ENCODE results near the gene NEO1. TPM values are rescaled to one million over a fixed set of nuclear protein-coding genes. Genes with fewer than 3 reads are reported as not detected.

The NEO1 gene
- polyA plus RNA-seq, 1 of the 3 experiments (the other 2 are of a cell fraction), result 13.1 TPM

DNA sequence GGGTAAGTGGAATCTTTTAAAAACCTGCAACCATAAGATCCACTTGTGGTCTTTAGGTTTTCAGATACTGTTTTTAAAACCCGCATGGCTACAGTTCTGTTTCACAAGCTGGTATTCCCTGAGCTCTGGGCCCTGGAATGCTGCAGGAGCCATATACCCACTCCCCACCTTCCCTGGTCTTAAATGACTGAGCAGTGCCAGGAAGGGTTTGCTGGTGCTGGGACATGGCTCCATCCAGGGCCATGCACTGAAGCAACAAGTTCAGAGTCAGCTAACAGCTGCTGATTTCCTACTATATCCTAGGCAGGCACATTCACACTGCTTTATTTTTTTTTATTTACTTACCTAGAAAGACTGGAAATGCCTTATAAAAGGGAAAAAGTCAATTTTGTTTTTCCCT is 239.2 kb downstream of the NEO1 start:
- POLR2A ChIA-PET, result no interaction called here
- no peak overlapping the region for H3K27ac ChIP-seq (ENCODE audit: low read depth in 2 of 2, low read length in 1 of 2)
- DNase-seq, result no peak

DNA sequence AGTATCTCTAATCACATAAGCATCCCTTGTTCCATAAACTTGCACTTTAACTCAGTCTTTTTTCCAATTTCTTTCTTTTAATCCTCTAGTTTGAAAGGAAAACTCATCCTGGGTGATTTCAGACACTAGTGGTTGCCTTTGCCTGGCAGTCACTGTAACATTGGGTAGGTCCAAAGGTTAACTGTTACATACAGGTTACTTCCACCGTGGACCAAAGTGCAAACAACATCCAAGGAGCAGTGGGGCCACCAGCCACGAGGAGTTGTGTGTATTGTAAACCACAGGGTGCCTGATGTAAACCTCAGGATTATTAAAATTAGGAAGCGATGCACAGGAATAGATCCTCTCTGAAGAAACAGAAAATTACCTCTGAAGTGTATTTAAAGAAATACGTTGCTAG is 241.5 kb downstream of the NEO1 start:
- no peaks in the 10 kb centered on the region for H3K27me3 ChIP-seq (ENCODE audit: insufficient read depth)
- no peak for DNase-seq
- no peaks in the 10 kb centered on the region for H3K9me3 ChIP-seq
- H3K4me2 ChIP-seq, result no peak overlapping the region
- H3K27ac ChIP-seq (ENCODE audit: low read depth in 2 of 2, low read length in 1 of 2), result no peak overlapping the region
- H3K9me2 ChIP-seq, result no peaks in the 10 kb centered on the region
- H2AFZ ChIP-seq (ENCODE audit: low read depth), result no peak overlapping the region
- POLR2A ChIA-PET, result no interaction called here
- H3K9ac ChIP-seq, result no peak overlapping the region
- CTCF ChIA-PET, result no interaction called here
- no peaks in the 10 kb centered on the region for H3K4me1 ChIP-seq (ENCODE audit: control insufficient read depth in 1 of 2, insufficient read depth in 2 of 2, low read depth in 1 of 2, low read length in 1 of 2)
- no peaks in the 10 kb centered on the region for H3F3A ChIP-seq (replicated peaks; ENCODE audit: insufficient read depth)
- H3K36me3 ChIP-seq (replicated peaks in 1 of 2; ENCODE audit: control insufficient read depth in 1 of 2, insufficient read depth in 2 of 2, low read length in 1 of 2), result peaks cover 10 to 25% of the 10 kb centered on the region in 2 experiments
- TF ChIP-seq CHD2 (IDR thresholded peaks at IDR 0.05; ENCODE audit: low read length, partially characterized antibody) (no peak), EZH2phosphoT487 (IDR thresholded peaks at IDR 0.05; ENCODE audit: borderline replicate concordance, low read depth) (no peak), ELF1 (IDR thresholded peaks at IDR 0.05) (no peak), GATA2 (CRISPR knock-in tag; IDR thresholded peaks at IDR 0.05) (no peak), FOSL2 (IDR thresholded peaks at IDR 0.05; ENCODE audit: borderline replicate concordance, low read depth) (no peak), TCF12 (IDR thresholded peaks at IDR 0.05) (no peak), SMC3 (IDR thresholded peaks at IDR 0.05; ENCODE audit: low read depth, low read length) (no peak), EP300 (IDR thresholded peaks at IDR 0.05; ENCODE audit: borderline replicate concordance in 1 of 2, low read depth in 1 of 2, low read length in 1 of 2) (no peak), TAF1 (IDR thresholded peaks at IDR 0.05; ENCODE audit: borderline replicate concordance, low read depth, low read length) (no peak), RCOR1 (IDR thresholded peaks at IDR 0.05; ENCODE audit: low read length) (no peak), RFX5 (IDR thresholded peaks at IDR 0.05; ENCODE audit: low read length) (no peak), FOXM1 (IDR thresholded peaks at IDR 0.05; ENCODE audit: low read depth) (no peak), NFIC (IDR thresholded peaks at IDR 0.05; ENCODE audit: borderline replicate concordance) (no peak), NRF1 (IDR thresholded peaks at IDR 0.05; ENCODE audit: low read depth, low read length) (no peak), MXI1 (IDR thresholded peaks at IDR 0.05; ENCODE audit: low read depth, low read length) (no peak), RAD21 (IDR thresholded peaks at IDR 0.05; ENCODE audit: low read length) (no peak)
- TF ChIP-seq, protein P1, sequence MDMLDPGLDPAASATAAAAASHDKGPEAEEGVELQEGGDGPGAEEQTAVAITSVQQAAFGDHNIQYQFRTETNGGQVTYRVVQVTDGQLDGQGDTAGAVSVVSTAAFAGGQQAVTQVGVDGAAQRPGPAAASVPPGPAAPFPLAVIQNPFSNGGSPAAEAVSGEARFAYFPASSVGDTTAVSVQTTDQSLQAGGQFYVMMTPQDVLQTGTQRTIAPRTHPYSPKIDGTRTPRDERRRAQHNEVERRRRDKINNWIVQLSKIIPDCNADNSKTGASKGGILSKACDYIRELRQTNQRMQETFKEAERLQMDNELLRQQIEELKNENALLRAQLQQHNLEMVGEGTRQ (IDR thresholded peaks at IDR 0.05; ENCODE audit: borderline replicate concordance, low read depth, low read length), result no peak
- TF ChIP-seq, protein P2, sequence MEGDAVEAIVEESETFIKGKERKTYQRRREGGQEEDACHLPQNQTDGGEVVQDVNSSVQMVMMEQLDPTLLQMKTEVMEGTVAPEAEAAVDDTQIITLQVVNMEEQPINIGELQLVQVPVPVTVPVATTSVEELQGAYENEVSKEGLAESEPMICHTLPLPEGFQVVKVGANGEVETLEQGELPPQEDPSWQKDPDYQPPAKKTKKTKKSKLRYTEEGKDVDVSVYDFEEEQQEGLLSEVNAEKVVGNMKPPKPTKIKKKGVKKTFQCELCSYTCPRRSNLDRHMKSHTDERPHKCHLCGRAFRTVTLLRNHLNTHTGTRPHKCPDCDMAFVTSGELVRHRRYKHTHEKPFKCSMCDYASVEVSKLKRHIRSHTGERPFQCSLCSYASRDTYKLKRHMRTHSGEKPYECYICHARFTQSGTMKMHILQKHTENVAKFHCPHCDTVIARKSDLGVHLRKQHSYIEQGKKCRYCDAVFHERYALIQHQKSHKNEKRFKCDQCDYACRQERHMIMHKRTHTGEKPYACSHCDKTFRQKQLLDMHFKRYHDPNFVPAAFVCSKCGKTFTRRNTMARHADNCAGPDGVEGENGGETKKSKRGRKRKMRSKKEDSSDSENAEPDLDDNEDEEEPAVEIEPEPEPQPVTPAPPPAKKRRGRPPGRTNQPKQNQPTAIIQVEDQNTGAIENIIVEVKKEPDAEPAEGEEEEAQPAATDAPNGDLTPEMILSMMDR (IDR thresholded peaks at IDR 0.05), result no peak
- TF ChIP-seq, protein P3, sequence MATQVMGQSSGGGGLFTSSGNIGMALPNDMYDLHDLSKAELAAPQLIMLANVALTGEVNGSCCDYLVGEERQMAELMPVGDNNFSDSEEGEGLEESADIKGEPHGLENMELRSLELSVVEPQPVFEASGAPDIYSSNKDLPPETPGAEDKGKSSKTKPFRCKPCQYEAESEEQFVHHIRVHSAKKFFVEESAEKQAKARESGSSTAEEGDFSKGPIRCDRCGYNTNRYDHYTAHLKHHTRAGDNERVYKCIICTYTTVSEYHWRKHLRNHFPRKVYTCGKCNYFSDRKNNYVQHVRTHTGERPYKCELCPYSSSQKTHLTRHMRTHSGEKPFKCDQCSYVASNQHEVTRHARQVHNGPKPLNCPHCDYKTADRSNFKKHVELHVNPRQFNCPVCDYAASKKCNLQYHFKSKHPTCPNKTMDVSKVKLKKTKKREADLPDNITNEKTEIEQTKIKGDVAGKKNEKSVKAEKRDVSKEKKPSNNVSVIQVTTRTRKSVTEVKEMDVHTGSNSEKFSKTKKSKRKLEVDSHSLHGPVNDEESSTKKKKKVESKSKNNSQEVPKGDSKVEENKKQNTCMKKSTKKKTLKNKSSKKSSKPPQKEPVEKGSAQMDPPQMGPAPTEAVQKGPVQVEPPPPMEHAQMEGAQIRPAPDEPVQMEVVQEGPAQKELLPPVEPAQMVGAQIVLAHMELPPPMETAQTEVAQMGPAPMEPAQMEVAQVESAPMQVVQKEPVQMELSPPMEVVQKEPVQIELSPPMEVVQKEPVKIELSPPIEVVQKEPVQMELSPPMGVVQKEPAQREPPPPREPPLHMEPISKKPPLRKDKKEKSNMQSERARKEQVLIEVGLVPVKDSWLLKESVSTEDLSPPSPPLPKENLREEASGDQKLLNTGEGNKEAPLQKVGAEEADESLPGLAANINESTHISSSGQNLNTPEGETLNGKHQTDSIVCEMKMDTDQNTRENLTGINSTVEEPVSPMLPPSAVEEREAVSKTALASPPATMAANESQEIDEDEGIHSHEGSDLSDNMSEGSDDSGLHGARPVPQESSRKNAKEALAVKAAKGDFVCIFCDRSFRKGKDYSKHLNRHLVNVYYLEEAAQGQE (IDR thresholded peaks at IDR 0.05; ENCODE audit: low read depth, low read length), result no peak
- no peaks in the 10 kb centered on the region for H3K79me2 ChIP-seq (ENCODE audit: insufficient read depth)
- no peaks in the 10 kb centered on the region for H4K20me1 ChIP-seq (ENCODE audit: insufficient read depth)
- no peak overlapping the region for H3K4me3 ChIP-seq (ENCODE audit: low read depth in 2 of 2, low read length in 1 of 2)
- WGBS (ENCODE audit: low lambda C conversion rate), result 75% methylated on average over 4 of the region's 4 CpGs

More for the DNA sequence above, 239.2 kb downstream of the NEO1 start:
- Histone ChIP-seq H3K9me3 (no peaks in the 10 kb centered on the region), H3F3A (replicated peaks; ENCODE audit: insufficient read depth) (no peaks in the 10 kb centered on the region), H3K4me1 (ENCODE audit: control insufficient read depth in 1 of 2, insufficient read depth in 2 of 2, low read depth in 1 of 2, low read length in 1 of 2) (no peaks in the 10 kb centered on the region), H3K27me3 (ENCODE audit: insufficient read depth) (no peaks in the 10 kb centered on the region), H3K9me2 (no peaks in the 10 kb centered on the region), H3K4me2 (no peak overlapping the region), H4K20me1 (ENCODE audit: insufficient read depth) (no peaks in the 10 kb centered on the region), H3K79me2 (ENCODE audit: insufficient read depth) (no peaks in the 10 kb centered on the region), H3K9ac (no peak overlapping the region), H3K4me3 (ENCODE audit: low read depth in 2 of 2, low read length in 1 of 2) (no peak overlapping the region), H3K36me3 (replicated peaks in 1 of 2; ENCODE audit: control insufficient read depth in 1 of 2, insufficient read depth in 2 of 2, low read length in 1 of 2) (peaks cover 15 to 33% of the 10 kb centered on the region in 2 experiments), H2AFZ (ENCODE audit: low read depth) (no peak overlapping the region)
- TF ChIP-seq EZH2phosphoT487 (IDR thresholded peaks at IDR 0.05; ENCODE audit: borderline replicate concordance, low read depth), result no peak
- 94% methylated on average over 1 of the region's 1 CpG for WGBS (ENCODE audit: low lambda C conversion rate)
- CTCF ChIA-PET, result interaction anchor here (0.8 to 8.9 kb wide), 4 partner anchors 14 to 344 kb away, joined by 3 to 72 read pairs (median 4); no protein-coding TSS in a partner anchor
